Stimulated activated CD8-positive, alpha-beta memory T cell treated with anti-CD3 and anti-CD28 coated beads, Interleukin-4, amount 100 ng/mL, for 48 hours (primary cell): Measurements from ENCODE around the gene ADAMTS17.
"Not testable (repeated sequence)": the region's sequence is repeated elsewhere in the genome, so short reads cannot be mapped to it uniquely, and the experiment has no call there.

Source experiments
- DNase-seq: peaks from one replicate; pipeline ENCODE4 v3.0.0-alpha.2; 2020

The ADAMTS17 gene

GRCh38 chr15:99926532-99926931, 415.2 kb downstream of the ADAMTS17 start:
- DNase-seq, result not testable (repeated sequence)

GRCh38 chr15:99925661-99926461, 415.9 kb downstream of the ADAMTS17 start:
- peak; percentile 73 for DNase-seq

DNA sequence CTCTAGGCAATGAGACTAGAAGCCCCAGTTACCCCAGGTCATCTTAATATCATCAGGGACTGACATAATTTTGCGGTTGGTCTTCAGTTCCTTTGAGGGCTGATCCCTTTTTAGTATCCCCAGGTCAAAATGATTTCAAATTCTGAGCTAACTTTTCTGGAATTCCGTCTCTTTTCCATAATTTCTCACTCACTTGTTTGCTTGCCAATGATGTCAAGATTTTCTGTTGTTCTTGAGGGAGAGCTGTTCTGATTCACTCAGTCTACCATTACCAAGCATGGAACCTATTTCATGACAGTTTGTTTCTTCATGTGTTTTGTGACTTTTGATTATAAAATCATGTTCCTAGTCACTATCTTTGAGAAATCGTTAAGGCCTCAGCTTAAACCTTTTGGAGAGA, 418.1 kb downstream of the ADAMTS17 start:
- DNase-seq, result no peak
